ENCODE results near the gene OR10K1.
A peak's percentile ranks its signal among the peaks of the same experiment; 100 is the strongest.
"Not testable (repeated sequence)": the region's sequence is repeated elsewhere in the genome, so short reads cannot be mapped to it uniquely, and the experiment has no call there.

OR10K1 gene

GRCh38 chr1:158461534-158461933 lies at the start of gene OR10K1:
TSS of gene OR10K1 (plus strand) at chr1:158461834. CDS start at chr1:158465562, 3,728 bp downstream.
- DNase-seq = no peak

GRCh38 chr1:158414651-158415345 lies 46.8 kb upstream of the OR10K1 start:
- DNase-seq = no peak

GRCh38 chr1:158417586-158417985 lies 44.0 kb upstream of the OR10K1 start:
- no peak for DNase-seq

GRCh38 chr1:158422212-158422611 lies 39.4 kb upstream of the OR10K1 start:
- DNase-seq = no peak

- DNase-seq = no peak
Observed at GRCh38 chr1:158425027-158425426, 36.6 kb upstream of the OR10K1 start.

- DNase-seq = no peak
Observed at GRCh38 chr1:158426137-158426536, 35.5 kb upstream of the OR10K1 start, which contains the start of gene OR10K2. TSS of gene OR10K2 (minus strand) at chr1:158426237. CDS start at chr1:158420866, 5,371 bp downstream.

GRCh38 chr1:158430163-158430562 lies 31.5 kb upstream of the OR10K1 start:
- DNase-seq = not testable (repeated sequence)

GRCh38 chr1:158434741-158435140 lies 26.9 kb upstream of the OR10K1 start:
- no peak for DNase-seq

- DNase-seq = no peak
Observed at GRCh38 chr1:158445376-158445775, 16.3 kb upstream of the OR10K1 start.

GRCh38 chr1:158454537-158454936 lies 7.1 kb upstream of the OR10K1 start:
- no peak for DNase-seq

GRCh38 chr1:158457246-158457645 lies 4.4 kb upstream of the OR10K1 start:
- DNase-seq = no peak

GRCh38 chr1:158458263-158458662 lies 3.4 kb upstream of the OR10K1 start:
- no peak for DNase-seq

GRCh38 chr1:158471920-158472319 lies 10.3 kb downstream of the OR10K1 start, which contains the start of gene OR10R2:
TSS of gene OR10R2 (plus strand) at chr1:158472220. CDS start at chr1:158472326, 106 bp downstream.
- DNase-seq = no peak

GRCh38 chr1:158485455-158485854 lies 23.8 kb downstream of the OR10K1 start:
- no peak for DNase-seq

- DNase-seq = no peak
Observed at GRCh38 chr1:158491316-158491715, 29.7 kb downstream of the OR10K1 start.

- no peak for DNase-seq
Observed at GRCh38 chr1:158493054-158493453, 31.4 kb downstream of the OR10K1 start.

GRCh38 chr1:158494796-158495195 lies 33.2 kb downstream of the OR10K1 start:
- DNase-seq = no peak

GRCh38 chr1:158496374-158496773 lies 34.7 kb downstream of the OR10K1 start:
- no peak for DNase-seq

GRCh38 chr1:158506369-158506987 lies 44.8 kb downstream of the OR10K1 start:
- peak; percentile 15 to 36 for DNase-seq

- no peak for DNase-seq
Observed at GRCh38 chr1:158507511-158507910, 45.9 kb downstream of the OR10K1 start.

- DNase-seq = no peak
Observed at GRCh38 chr1:158509471-158510156, 48.0 kb downstream of the OR10K1 start.

GRCh38 chr1:158516966-158517365 lies 55.3 kb downstream of the OR10K1 start:
- no peak for DNase-seq

All from activated CD4-positive, alpha-beta T cell treated with anti-CD3 and anti-CD28 coated beads, Interleukin-2, amount 50 U/mL, for 4 hours (primary cell).